HepG2 (cell line): ENCODE results near the gene CCDC201. TPM values are rescaled to one million over a fixed set of nuclear protein-coding genes. Genes with fewer than 3 reads are reported as not detected.

Experiments
- ATM ChIP-seq: fragments of 450-650 bp; IDR thresholded peaks from 2 replicates; pipeline ENCODE4 v1.7.1; 2017; ENCODE audit warnings: mild to moderate bottlenecking, borderline replicate concordance
- DMAP1 ChIP-seq: IDR thresholded peaks from 2 replicates; pipeline ENCODE4 v1.6.1; 2016
- FOXA1 ChIP-seq, 2 experiments: fragments of 450-650 bp in 1 of 2; sonication (generic) in 1 of 2; formaldehyde crosslinking in 1 of 2; IDR thresholded peaks; 2 replicates each; pipeline versions ENCODE4 v1.4.0 to v1.6.1; 2016 to 2020; ENCODE audit warnings: missing genetic modification reagents in 1 of 2
- FOXK2 ChIP-seq: fragments of 450-650 bp; IDR thresholded peaks from 2 replicates; pipeline ENCODE4 v1.6.1; 2016
- HDAC2 ChIP-seq: sonication (generic); formaldehyde crosslinking; IDR thresholded peaks from 2 replicates; pipeline ENCODE4 v1.4.0; 2020; ENCODE audit warnings: missing genetic modification reagents
- MYNN ChIP-seq: sonication (generic); formaldehyde crosslinking; IDR thresholded peaks from 2 replicates; pipeline ENCODE4 v1.4.0; 2020; ENCODE audit warnings: mild to moderate bottlenecking, low read depth, missing genetic modification reagents
- NAIF1 ChIP-seq: sonication (generic); formaldehyde crosslinking; IDR thresholded peaks from 2 replicates; pipeline ENCODE4 v1.5.0; 2020; ENCODE audit warnings: mild to moderate bottlenecking, missing genetic modification reagents, borderline replicate concordance
- NFE2 ChIP-seq: sonication (generic); formaldehyde crosslinking; IDR thresholded peaks from 2 replicates; pipeline ENCODE4 v1.4.0; 2020; ENCODE audit warnings: missing genetic modification reagents
- PCBP2 ChIP-seq: fragments of 200-400 bp; formaldehyde crosslinking; optimal IDR thresholded peaks from 2 replicates; pipeline ENCODE3; 2018; ENCODE audit warnings: low read length, low read depth; ENCODE audit not compliant: poor library complexity, severe bottlenecking
- RORA ChIP-seq: sonication (generic); formaldehyde crosslinking; IDR thresholded peaks from 2 replicates; pipeline ENCODE4 v1.5.0; 2020; ENCODE audit warnings: mild to moderate bottlenecking, missing genetic modification reagents, moderate library complexity
- TBP ChIP-seq: sonication (generic); formaldehyde crosslinking; IDR thresholded peaks from 2 replicates; pipeline ENCODE4 v1.5.0; 2020; ENCODE audit warnings: missing genetic modification reagents
- WIZ ChIP-seq: sonication (generic); formaldehyde crosslinking; IDR thresholded peaks from 2 replicates; pipeline ENCODE4 v1.5.1; 2020; ENCODE audit warnings: mild to moderate bottlenecking, missing genetic modification reagents
- ZFP36L2 ChIP-seq: sonication (generic); formaldehyde crosslinking; IDR thresholded peaks from 2 replicates; pipeline ENCODE4 v1.4.0; 2020; ENCODE audit warnings: missing genetic modification reagents
- ZIK1 ChIP-seq: sonication (generic); formaldehyde crosslinking; IDR thresholded peaks from 2 replicates; pipeline ENCODE4 v1.5.0; 2020; ENCODE audit warnings: mild to moderate bottlenecking, low read depth, missing genetic modification reagents, borderline replicate concordance
- ZNF205 ChIP-seq: IDR thresholded peaks from 2 replicates; pipeline ENCODE4 v1.6.1; 2018; ENCODE audit warnings: missing biosample characterization, missing genetic modification reagents
- ZNF615 ChIP-seq: sonication (generic); formaldehyde crosslinking; IDR thresholded peaks from 2 replicates; pipeline ENCODE4 v1.5.0; 2020; ENCODE audit warnings: mild to moderate bottlenecking, missing genetic modification reagents, borderline replicate concordance
- ZNF891 ChIP-seq: sonication (generic); formaldehyde crosslinking; IDR thresholded peaks from 2 replicates; pipeline ENCODE4 v1.5.0; 2020; ENCODE audit warnings: mild to moderate bottlenecking, missing genetic modification reagents
- ZSCAN12 ChIP-seq: sonication (generic); formaldehyde crosslinking; IDR thresholded peaks from 2 replicates; pipeline ENCODE4 v1.9.0; 2021; ENCODE audit warnings: mild to moderate bottlenecking, missing genetic modification reagents
- polyA plus RNA-seq, 8 experiments: library from polyadenylated mRNA; depleted of rRNA in 3 of 8; stranded (reverse) in 7 of 8; unstranded in 1 of 8; fragments of >200 nt; fragmentation: Illumina TruSeq in 4 of 8; extraction: Trizol in 4 of 8; gene quantifications; 2 replicates each; pipeline versions ENCODE4 v1.2.1 to v1.2.3, GENCODE V29; 2011 to 2016; ENCODE audit warnings: low read depth in 4 of 8, missing spikeins in 1 of 8, mixed read lengths in 1 of 8; ENCODE audit not compliant: insufficient read depth in 1 of 8
- total RNA-seq, 5 experiments: library from RNA; depleted of rRNA; stranded (reverse); fragments of >200 nt; fragmentation: Illumina TruSeq; extraction: Trizol; gene quantifications; 2 replicates each; pipeline ENCODE4 v1.2.3, GENCODE V29; 2016; ENCODE audit warnings: low read depth in 1 of 5
- TF ChIP-seq, protein P1 (sequence below): sonication (generic); formaldehyde crosslinking; IDR thresholded peaks from 2 replicates; pipeline ENCODE4 v1.5.1; 2020; ENCODE audit warnings: missing genetic modification reagents, mild to moderate bottlenecking, borderline replicate concordance
- TF ChIP-seq, protein P2 (sequence below): sonication (generic); formaldehyde crosslinking; IDR thresholded peaks from 2 replicates; pipeline ENCODE4 v1.5.1; 2020; ENCODE audit warnings: missing genetic modification reagents, mild to moderate bottlenecking, borderline replicate concordance
- TF ChIP-seq, protein P3 (sequence below): sonication (generic); formaldehyde crosslinking; IDR thresholded peaks from 2 replicates; pipeline ENCODE4 v1.8.0; 2022; ENCODE audit warnings: missing genetic modification reagents, mild to moderate bottlenecking, moderate library complexity, borderline replicate concordance
- TF ChIP-seq, protein P4 (sequence below): sonication (generic); formaldehyde crosslinking; IDR thresholded peaks from 2 replicates; pipeline ENCODE4 v1.5.0; 2020; ENCODE audit warnings: mild to moderate bottlenecking, missing genetic modification reagents

The CCDC201 gene
- total and polyA plus RNA-seq, 2 of the 13 experiments (the other 11 are each of a cell fraction or from before 2014, with no cell fraction given), result 0.92 TPM; not detected in 1

DNA sequence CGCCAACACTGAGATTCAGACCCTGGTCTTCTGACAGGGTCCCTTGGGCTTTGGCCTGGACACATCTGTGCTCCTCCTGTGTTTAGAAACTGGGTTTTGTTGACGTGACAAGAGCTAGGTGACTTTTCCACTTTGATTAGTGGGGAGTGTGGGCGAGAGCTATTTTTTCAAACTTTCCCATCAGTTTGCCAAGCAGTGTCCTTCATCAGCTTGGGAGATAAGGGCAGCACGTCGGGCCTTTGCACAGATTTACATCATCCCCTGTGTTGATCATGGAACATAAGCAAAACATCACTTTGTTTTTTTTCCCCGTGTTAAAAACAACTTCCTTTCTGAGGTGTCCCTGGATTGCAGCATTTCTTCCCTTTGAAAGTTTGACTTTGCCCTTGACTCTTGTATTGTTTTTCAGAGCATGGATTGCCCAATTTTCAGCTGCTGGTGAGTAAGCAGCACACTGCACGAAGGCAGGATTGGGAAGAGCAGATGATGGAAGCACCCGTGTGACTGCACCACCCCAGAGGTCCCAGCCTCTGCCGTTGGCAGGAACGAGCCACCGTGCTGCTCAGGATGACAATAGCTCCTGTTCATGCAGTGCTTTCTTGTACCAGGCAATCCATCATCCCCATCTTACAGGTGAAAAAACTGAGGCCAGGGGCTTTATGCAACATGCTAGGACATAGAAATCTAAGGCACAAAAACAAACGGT lies 9.0 kb upstream of the CCDC201 start (continued):
- TF ChIP-seq NAIF1 (CRISPR knock-in tag) (no peak), ATM (no peak), ZNF205 (peak; percentile 96), TBP (CRISPR knock-in tag) (no peak; the same call in 1 of the 2 replicates), FOXA1 (IDR thresholded peaks at IDR 0.05) (peak; percentile 36; the same call in 1 of the 2 replicates), FOXA1 (CRISPR knock-in tag; IDR thresholded peaks at IDR 0.05) (peak; percentile 79), WIZ (CRISPR knock-in tag) (no peak; the same call in 1 of the 2 replicates), ZIK1 (CRISPR knock-in tag) (no peak), DMAP1 (CRISPR knock-in tag) (peak; percentile 71; the same call in 1 of the 2 replicates), ZSCAN12 (CRISPR knock-in tag) (peak; percentile 28; the same call in 1 of the 2 replicates), ZNF615 (CRISPR knock-in tag) (no peak), FOXK2 (peak; percentile 93), ZNF891 (CRISPR knock-in tag) (no peak), NFE2 (CRISPR knock-in tag) (no peak), HDAC2 (CRISPR knock-in tag) (peak; percentile 95), ZFP36L2 (CRISPR knock-in tag) (no peak), PCBP2 (no peak), MYNN (peak; percentile 58; the same call in 1 of the 2 replicates), RORA (CRISPR knock-in tag) (no peak)
- TF ChIP-seq, protein P1, sequence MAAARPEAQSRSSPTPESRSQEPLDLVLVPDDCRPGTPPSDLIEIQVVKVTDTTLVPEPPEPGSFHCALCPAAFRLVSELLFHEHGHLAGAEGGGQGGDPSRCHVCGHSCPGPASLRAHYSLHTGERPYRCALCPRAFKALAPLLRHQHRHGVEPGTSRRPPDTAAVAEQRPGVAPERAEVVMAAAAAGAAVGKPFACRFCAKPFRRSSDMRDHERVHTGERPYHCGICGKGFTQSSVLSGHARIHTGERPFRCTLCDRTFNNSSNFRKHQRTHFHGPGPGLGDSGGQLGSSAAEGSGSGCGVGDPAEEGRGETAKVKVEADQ (CRISPR knock-in tag), result peak; percentile 82
- TF ChIP-seq, protein P2, sequence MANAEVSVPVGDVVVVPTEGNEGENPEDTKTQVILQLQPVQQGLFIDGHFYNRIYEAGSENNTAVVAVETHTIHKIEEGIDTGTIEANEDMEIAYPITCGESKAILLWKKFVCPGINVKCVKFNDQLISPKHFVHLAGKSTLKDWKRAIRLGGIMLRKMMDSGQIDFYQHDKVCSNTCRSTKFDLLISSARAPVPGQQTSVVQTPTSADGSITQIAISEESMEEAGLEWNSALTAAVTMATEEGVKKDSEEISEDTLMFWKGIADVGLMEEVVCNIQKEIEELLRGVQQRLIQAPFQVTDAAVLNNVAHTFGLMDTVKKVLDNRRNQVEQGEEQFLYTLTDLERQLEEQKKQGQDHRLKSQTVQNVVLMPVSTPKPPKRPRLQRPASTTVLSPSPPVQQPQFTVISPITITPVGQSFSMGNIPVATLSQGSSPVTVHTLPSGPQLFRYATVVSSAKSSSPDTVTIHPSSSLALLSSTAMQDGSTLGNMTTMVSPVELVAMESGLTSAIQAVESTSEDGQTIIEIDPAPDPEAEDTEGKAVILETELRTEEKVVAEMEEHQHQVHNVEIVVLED (CRISPR knock-in tag), result peak; percentile 75
- TF ChIP-seq, protein P3, sequence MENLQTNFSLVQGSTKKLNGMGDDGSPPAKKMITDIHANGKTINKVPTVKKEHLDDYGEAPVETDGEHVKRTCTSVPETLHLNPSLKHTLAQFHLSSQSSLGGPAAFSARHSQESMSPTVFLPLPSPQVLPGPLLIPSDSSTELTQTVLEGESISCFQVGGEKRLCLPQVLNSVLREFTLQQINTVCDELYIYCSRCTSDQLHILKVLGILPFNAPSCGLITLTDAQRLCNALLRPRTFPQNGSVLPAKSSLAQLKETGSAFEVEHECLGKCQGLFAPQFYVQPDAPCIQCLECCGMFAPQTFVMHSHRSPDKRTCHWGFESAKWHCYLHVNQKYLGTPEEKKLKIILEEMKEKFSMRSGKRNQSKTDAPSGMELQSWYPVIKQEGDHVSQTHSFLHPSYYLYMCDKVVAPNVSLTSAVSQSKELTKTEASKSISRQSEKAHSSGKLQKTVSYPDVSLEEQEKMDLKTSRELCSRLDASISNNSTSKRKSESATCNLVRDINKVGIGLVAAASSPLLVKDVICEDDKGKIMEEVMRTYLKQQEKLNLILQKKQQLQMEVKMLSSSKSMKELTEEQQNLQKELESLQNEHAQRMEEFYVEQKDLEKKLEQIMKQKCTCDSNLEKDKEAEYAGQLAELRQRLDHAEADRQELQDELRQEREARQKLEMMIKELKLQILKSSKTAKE, result peak; percentile 85; the same call in 1 of the 2 replicates
- TF ChIP-seq, protein P4, sequence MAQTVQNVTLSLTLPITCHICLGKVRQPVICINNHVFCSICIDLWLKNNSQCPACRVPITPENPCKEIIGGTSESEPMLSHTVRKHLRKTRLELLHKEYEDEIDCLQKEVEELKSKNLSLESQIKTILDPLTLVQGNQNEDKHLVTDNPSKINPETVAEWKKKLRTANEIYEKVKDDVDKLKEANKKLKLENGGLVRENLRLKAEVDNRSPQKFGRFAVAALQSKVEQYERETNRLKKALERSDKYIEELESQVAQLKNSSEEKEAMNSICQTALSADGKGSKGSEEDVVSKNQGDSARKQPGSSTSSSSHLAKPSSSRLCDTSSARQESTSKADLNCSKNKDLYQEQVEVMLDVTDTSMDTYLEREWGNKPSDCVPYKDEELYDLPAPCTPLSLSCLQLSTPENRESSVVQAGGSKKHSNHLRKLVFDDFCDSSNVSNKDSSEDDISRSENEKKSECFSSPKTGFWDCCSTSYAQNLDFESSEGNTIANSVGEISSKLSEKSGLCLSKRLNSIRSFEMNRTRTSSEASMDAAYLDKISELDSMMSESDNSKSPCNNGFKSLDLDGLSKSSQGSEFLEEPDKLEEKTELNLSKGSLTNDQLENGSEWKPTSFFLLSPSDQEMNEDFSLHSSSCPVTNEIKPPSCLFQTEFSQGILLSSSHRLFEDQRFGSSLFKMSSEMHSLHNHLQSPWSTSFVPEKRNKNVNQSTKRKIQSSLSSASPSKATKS, result peak; percentile 97; the same call in 1 of the 2 replicates
